ENCODE measurements around the gene MRPL22.

GRCh38 chr5:154993461-154993860, 52.6 kb downstream of the MRPL22 start:
- TF ChIP-seq CEBPB (IDR thresholded peaks at IDR 0.05) (no peak), ZBTB7A (IDR thresholded peaks at IDR 0.05; ENCODE audit: low read depth) (no peak), YY1 (IDR thresholded peaks at IDR 0.05; ENCODE audit: low read depth) (no peak), MAX (IDR thresholded peaks at IDR 0.05) (no peak), TAF1 (IDR thresholded peaks at IDR 0.05; ENCODE audit: low read depth) (no peak), EP300 (IDR thresholded peaks at IDR 0.05; ENCODE audit: borderline replicate concordance) (no peak), REST (IDR thresholded peaks at IDR 0.05; ENCODE audit: low read depth) (no peak), TEAD4 (IDR thresholded peaks at IDR 0.05) (no peak), NFIC (IDR thresholded peaks at IDR 0.05) (no peak)
